ENCODE data around the gene CRYL1. TPM values are rescaled to one million over a fixed set of nuclear protein-coding genes. Genes with fewer than 3 reads are reported as not detected.

The CRYL1 gene
- total RNA-seq, 1 donor from 2014 or later, result 174 TPM

DNA sequence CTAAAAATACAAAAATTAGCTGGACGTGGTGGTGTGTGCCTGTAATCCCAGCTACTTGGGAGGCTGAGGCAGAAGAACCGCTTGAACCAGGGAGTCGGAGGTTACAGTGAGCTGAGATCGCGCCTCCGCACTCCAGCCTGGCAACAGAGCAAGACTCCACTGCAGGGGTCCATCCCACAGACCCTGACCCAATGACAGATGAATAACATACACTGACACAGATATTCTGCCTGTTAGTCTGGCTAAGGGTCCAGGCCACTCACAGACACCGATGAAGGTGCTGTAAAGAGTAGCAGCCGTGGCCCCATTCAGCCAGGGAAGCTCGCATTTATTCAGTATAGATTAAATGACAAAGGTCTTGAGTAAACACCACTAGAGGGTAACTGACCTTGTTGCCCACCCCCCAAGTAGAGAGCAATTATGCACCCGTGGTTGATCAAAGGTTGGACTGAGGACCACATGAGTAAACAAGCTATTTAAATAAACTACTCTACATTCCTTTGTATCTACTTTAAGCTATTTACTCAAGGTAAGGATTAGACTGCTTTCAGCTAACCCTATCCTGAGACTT is 8.5 kb upstream of the CRYL1 start:
- ATAC-seq (no peak), DNase-seq (ENCODE audit: low spot score) (no peak)

DNA sequence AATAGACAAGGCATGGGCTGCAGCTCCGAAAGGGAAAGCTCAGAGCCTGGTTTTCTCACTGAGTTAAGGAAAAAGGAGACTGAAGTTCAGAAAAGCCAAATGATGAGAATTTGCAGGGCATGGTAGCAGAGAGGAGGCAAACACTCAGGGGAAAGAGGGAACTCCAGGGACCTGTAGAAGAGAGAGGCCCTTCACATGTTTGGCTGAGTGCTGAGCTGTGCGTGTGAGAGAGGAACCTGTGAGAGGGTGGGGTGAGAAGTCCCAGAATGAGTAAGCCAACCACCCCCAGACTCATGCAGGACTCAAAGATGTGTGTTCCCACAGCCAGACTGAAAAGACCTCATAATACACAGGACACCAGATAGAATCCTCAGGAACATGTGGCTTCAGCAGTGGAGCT is 2.8 kb upstream of the CRYL1 start:
- no peak for ATAC-seq

DNA sequence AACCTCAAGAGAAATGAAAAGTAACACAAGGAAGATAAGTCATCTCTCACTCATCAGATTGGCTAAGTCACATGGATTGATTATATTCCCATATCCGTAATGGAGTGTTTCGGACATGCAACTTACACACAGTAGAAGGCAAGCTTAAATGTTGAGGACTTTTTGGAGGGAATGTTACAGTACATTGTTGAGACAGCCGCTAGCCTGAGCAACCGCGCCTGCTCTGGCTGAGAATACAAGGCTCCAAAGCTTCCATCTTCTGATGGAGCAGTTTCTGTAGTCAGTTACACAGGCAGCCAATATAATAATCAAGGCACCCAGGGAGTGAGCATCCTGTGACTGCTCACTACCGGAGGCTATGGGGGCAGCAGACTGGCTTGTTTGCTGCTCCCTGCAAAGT is 1.0 kb upstream of the CRYL1 start:
- no peak for DNase-seq (ENCODE audit: low spot score)

More for the DNA sequence above, 2.8 kb upstream of the CRYL1 start:
- DNase-seq (ENCODE audit: low spot score), result no peak

DNA sequence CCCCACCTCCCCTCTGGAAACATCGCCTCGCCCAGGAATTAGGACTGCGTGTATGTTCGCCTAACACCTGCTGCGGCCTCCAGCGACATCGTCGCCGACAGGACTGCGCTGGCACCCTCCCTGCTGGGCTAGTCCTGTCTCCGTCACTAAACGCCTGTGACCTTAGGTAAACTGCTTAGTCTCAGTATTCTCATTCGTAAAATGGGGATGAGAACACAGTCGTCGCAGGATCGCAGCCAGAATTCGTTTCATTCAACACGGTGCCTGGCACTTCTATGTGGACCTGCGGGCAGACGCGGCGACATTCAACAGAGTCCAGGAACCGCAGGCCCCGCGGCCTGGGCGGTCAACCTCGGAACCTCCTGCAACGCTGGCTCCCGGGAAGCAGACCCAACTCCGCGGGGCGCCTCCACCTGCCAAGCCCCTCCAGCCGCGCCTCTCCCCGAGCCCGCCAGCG is 485 bp downstream of the CRYL1 start:
- ATAC-seq (peak; percentile 37), DNase-seq (ENCODE audit: low spot score) (peak; percentile 58)

More for the DNA sequence above, 1.0 kb upstream of the CRYL1 start:
- ATAC-seq, result no peak

DNA sequence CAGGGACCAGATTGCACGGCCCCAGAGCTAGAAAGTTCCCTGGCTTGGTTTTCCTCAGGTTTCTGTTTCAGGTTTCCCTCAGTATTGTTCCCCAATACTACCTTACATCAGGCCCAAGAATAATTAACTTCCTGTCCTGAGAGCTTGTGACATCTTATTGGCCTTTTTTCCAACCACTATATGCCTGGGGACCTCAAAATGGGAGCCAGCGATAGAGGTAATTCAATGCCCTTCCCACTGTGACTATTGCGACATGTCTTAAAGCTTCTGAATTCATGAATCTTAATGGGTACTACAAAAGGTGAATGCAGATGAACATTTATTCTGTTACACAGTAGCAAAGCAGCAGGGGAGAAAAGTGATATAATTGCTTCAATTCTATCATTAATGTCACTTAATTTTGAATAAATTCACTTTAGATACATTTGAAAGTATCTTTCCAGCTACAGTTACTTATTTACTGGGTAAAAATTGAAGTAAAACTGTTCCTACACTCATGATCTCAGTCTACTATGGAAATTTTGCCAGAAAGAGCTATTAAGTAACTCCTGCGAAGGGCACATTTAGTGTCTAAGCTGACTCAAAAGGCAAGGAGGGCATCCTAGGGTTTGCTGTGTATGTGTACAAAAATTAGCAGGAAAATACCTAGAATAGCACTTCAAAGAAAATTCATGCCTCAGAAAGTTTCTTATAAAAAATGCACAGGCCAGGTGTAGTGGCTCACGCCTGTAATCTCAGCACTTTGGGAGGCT is 4.1 kb downstream of the CRYL1 start:
- ATAC-seq (no peak), DNase-seq (ENCODE audit: low spot score) (no peak)

DNA sequence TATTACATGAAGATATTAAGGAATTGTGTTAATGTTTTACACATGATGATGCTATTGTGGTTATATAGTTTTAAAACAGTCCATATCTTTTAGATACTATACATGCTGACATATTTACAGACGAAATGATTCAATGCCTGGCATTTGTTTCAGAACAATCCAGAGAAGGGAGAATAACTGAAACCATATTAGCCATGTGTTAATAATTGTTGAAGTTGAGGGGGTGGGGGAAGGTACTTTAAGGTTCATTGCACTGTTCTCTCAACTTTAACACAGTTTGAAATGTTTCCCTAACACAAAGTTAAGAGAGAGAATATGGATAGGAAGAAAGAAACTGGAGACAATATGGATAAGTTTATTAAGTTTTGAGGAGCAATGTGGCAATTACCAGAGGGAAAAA is 5.8 kb downstream of the CRYL1 start:
- peak; percentile 73 for ATAC-seq
- no peak for DNase-seq (ENCODE audit: low spot score)

DNA sequence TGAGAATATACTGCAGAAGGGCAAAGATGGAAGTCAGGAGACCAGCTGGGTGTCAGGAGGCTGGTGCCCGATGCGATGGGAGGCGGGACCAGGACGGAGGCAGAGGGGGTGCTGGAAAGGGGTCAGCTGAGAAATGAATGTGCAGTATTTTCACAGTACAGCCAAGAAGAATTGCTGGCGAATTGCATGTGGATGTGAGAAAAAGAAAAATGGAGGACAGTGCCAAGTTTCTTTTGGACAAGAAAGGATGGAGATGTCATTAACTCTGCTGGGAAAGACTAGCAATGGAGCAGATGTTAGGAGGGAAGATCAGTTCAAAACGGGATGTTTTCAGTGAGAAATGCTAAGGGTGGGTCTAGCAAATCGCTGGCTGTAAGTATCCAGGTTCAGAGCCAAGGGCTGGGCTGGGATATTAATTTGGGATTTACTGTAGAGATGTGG is 7.0 kb downstream of the CRYL1 start:
- ATAC-seq (no peak), DNase-seq (ENCODE audit: low spot score) (no peak)

DNA sequence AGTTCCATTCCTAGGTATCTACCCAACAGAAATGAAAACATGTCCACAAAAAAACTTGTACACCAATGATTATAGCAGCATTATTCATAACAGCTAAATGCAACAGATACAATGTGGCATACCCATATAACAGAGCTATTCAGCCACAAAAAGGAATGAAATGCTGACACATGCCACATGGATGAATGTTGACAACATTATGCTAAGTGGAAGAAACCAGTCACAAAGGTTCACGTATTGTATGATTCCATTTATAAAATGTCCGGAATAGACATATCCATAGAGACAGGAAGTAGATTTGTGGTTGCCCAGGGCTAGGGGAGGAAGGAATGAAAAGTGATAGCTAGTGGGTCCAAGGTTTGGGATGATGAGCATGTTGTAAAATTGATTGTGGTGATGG is 10.8 kb downstream of the CRYL1 start:
- DNase-seq (ENCODE audit: low spot score), result no peak
- ATAC-seq, result no peak

DNA sequence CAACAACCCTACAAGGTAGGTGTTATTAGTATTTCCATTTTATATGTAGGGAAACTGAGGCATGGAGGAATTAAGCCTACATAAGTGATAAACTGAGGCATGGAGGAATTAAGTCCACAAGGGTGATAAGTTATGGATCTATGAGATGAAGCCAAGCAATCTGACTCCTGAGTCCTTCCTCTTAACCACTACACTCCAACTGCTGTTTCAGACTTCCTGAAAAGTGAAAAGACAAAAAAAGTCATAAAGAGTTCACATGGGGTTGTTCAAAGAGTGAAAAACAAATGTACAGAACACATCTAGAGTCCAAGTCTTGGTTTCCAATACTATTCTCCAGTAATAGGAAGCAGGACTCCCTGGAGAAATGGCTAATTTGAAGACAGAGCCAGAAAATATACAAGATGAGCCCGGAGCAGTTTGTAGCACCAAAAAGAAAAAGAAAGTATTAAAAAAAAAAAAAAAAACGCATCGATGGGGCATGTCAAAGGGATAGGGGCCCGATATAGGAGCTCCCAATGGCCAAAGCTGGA is 12.1 kb downstream of the CRYL1 start:
- no peak for DNase-seq (ENCODE audit: low spot score)
- no peak for ATAC-seq

DNA sequence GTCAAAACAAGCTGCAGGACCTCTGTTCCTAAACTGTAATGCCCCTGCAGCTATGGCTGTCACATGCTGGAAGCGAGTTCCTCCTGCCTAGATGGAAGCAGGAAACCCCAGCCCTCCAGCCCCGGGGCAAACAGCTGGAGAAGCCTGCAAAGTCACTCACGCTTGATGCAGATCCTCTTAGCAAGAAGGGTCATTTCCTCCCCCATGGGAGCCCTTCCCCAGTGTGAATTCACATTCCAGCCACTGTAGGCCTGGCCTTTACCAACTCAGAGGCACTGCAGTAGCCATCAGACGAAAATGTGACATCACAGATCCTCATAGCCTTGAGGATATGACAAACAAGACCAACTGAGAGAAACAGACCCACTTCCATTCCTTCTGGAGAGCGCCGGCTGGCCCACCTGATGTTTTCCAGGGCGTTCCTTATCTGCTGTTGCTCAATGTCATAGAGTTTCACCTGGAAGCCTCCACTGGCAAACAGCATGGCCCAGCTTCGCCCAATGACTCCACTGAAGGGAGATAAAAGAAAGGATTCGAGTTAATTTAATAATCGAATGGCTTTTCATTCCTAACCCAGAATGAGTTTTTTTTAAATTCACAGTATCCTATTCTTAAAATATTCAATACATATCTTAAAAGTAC is 13.5 kb downstream of the CRYL1 start:
- DNase-seq (ENCODE audit: low spot score) (no peak), ATAC-seq (peak; percentile 82)

DNA sequence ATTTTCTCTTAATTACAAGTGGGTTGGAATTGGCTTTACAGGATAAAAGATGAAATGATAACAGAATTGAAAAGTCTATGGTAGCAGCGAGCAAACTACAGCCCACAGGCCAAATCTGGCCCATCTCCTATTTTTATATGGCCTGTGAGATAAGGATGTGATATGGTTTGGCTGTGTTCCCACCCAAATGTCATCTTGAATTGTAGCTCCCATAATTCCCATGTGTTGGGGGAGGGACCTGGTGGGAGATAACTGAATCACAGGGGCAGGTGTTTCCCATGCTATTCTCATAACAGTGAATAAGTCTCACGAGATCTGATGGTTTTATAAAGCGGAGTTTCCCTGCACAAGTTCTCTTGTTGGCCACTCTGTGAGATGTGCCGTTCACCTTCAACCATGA is 19.0 kb downstream of the CRYL1 start:
- ATAC-seq (no peak), DNase-seq (ENCODE audit: low spot score) (no peak)

DNA sequence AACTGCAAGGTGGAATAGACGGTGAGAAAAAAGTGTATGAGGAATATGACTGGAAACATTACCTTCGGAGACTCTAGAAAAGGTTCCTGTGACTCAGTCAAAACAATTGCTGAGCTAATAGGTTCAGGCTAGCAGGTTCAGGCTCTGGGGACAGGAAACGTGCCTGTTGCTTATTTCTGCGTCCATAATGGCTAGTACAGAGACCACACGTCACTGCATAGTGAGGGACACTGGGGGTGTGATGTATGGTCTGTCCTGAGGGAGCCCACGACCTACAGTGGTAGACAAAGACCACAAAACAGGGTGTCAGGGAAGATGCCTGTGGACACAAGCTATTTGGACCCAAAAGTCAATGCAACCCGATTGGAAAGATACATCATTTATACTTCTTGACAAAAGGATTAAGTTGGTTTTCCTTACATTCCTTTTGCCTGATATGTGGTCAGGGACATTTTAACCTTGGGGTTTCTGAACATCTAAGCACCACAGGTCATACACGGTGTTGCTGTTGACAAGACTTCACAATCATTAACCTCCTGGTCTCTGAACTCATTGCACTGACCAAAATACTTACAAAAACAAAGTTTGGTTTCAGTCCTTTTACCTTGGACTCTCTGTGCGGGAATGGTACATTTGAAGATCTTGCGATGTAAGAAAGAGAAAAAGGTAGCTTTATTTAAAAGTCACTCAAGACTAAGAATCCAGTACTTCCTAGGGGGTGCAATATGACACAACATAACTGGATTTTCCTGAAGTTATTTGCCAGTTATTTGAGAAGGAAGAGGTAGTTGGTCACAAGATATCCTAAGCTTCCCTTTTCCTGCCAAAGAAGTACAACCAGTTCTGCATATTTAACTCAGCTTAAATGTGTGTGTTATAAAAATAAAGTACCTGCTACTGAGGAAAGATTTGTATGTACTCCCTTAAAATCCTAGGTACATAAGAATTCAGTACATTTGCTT is 20.0 kb downstream of the CRYL1 start:
- DNase-seq (ENCODE audit: low spot score), result no peak
- peak; percentile 62 for ATAC-seq

DNA sequence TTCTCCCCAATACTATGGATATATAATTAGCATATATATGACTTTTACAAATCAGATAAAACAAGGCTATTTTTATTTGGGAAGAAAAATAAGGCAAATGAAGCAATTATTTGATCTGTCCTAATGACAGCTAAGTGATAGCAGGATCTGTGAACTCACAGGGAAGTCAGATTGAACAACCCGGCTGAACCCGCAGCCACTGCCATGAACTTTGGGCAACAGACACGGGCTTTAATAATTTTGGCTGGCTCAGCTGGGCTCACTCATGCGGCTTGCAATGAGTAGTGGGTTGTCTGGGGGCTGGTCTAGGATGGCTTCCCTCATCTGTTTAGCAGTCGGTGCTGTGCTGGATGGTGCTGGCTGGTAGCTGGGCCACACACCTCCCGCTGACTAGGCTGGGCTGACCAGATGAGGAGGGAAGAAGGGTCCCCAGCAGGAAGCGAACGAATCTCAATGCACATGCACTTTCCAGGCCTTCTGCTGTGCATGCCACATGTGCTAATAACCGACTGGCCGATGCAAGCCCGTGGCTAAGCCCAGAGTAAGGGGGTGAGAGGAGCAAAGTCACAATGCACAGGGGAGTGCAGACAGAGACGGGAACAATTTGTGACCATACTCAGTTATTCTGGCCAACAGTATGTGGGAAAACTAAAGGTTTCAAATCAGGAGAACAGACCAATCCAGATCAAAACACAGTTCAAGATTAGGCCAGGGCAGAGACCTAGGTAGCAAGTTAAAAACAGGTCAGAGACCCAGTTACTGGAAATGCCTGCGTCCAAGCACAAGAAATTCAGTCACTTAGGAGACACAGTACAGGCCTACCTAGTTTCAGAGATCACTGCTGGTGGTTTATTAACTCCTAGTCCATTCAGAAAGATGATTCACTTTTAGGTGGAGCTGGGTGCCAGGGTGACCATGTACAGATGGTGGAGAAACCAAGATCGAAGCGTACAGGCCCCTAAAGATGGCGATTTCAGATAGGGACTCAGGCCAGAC is 22.3 kb downstream of the CRYL1 start:
- ATAC-seq, result peak; percentile 77
- peak; percentile 77 for DNase-seq (ENCODE audit: low spot score)

DNA sequence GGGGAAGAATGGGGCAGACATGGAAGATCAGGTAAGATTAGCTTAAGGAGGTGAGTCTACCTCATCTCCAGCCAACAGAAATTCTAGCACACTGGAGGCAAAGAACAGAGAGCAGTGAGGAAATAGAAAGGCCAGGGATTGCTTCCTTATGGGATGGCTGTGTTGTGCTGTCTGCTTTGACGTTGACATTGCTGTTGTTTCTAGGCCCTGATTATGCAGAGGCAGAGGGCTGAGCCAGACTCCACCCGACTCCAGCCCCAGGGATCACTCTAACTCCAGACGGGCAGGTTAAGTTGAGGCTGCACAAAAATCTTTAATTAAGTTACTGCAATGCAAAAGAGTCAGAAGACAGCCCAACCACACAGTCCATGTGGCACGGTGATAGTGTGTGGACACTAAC is 24.1 kb downstream of the CRYL1 start:
- no peak for DNase-seq (ENCODE audit: low spot score)
- ATAC-seq, result no peak

DNA sequence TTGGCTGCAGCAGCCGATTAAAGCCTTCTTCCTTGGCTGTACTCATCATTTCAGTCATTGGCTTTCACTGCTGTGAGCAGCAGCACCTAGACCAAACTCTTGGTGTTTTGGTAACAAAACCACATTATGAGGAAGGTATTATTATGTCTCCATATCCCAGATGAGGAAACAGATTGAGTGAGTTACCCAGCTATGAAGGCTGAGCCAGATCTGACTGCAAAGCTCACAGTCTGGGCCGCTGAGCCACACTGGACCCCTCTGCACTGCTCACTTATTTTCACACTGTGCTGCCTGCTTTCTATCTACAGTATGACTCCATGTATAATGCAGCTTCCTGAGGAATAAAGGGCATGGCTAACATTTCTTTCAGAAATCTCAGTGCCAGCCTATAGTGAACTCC is 24.5 kb downstream of the CRYL1 start:
- DNase-seq (ENCODE audit: low spot score) (no peak), ATAC-seq (no peak)

DNA sequence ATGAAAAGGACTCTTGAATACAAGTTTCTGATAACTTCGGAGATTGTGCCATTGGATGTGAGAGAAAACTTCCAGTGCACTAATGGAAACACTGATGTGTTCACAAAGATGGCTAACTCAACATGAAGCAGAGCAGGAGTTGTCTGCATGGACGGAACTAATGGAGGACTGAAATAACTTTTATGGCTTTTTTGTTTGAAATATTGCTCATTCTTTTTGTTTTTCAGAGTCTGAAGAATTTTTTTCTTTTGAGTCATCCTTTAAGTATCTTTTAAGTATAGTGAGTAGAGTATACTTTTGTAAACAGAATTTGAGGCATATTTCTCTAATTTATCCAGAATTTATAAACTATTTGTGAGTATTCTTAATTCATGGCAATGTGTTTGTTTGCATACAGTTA is 25.7 kb downstream of the CRYL1 start:
- DNase-seq (ENCODE audit: low spot score) (no peak), ATAC-seq (no peak)

DNA sequence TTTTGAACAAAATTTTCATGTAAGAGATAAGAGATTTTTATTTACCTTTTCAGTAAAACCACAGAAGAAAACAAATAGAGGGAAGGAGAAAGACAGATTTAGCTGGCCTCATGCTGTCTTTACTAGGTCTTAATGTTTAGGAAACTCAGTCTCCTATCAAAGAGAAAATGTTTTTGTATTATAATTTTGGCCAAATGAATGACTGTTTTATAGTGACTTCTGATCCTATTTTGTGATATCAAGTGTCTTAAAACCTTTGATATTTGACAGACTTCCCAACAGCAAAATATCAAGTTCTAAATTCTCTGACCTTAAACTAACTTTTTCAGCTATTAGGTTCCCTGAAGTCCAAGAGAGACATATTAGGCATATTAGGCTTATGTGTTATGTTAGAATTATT is 27.0 kb downstream of the CRYL1 start:
- ATAC-seq (no peak), DNase-seq (ENCODE audit: low spot score) (no peak)

DNA sequence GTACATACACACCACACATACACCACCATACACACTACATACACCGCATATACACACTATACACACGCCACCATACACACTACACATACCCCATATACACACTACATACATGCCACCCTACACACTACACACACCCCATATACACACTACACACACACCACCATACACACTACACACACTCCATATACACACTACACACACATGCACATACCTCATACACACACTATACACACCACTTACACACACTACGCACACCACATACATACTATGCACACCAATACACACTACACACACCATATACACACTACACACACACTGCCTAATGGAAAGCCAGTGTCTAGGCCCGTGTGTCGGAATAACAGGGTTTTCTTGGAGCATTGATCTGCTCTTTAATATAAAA is 27.5 kb downstream of the CRYL1 start:
- no peak for ATAC-seq
- DNase-seq (ENCODE audit: low spot score), result no peak

DNA sequence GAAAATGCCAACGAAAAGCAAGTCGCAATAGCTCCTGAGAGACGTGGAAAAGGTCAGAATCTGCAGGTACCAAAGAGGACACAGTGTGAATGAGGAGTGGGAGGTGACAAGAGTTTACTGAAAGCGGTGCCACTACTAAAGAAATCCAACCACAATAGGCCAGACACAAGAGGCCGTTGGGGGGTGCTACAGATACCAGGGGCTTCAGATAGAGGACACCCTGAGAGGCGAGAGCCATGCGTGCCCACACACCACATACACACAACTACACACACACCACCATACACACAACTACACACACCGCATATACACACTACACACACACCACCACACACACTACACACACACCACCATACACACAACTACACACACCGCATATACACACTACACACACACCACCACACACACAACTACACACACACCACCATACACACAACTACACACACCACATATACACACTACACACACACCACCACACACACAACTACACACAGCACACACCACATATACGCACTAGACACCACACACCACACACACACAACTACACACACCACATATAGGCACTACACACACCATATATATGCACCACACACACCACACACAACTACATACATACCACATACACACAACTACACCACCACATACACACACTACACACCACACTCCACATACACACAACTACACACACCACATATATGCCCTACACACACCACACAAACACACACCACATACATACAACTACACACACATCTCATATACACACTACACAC is 28.5 kb downstream of the CRYL1 start:
- DNase-seq (ENCODE audit: low spot score), result no peak
- ATAC-seq, result peak; percentile 3
